Endometrium (tissue), 2 donors: Measurements from ENCODE around the gene RABGAP1.

Source experiments
- FAIRE-seq: peaks from 2 replicates; lab custom pipeline; 2012; peaks lifted over from hg19 to GRCh38; lab: Jason Lieb, UNC
- donor health status: control.
- donor health status: control.

The RABGAP1 gene

GRCh38 chr9:123085916-123086315 lies 145.1 kb downstream of the RABGAP1 start:
- no peak for FAIRE-seq

GRCh38 chr9:123087359-123087888 lies 146.6 kb downstream of the RABGAP1 start:
- FAIRE-seq = no peak

GRCh38 chr9:123089040-123089439 lies 148.2 kb downstream of the RABGAP1 start:
- no peak for FAIRE-seq

GRCh38 chr9:123089790-123090189 lies 149.0 kb downstream of the RABGAP1 start:
- no peak for FAIRE-seq

GRCh38 chr9:123090198-123090896 lies 149.5 kb downstream of the RABGAP1 start:
- no peak for FAIRE-seq

DNA sequence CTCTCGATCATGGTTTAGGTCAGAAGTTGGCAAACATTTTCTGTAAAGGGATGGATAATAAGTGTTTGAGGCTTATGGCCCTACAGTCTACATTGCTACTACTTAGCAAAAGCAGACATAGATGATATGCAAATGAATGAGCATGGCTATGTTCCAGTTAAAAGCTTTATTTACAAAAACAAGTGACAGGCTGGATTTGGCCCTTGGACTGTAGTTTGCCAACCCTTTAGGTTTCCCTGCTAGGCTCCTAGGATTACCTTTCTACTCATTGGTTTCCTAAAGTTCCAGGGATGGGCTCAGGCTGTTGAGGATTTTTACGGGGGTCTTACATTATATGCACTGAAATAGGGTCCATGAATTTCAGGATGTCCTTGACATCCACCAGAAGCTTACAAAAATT lies 150.1 kb downstream of the RABGAP1 start:
- FAIRE-seq = no peak

GRCh38 chr9:123091459-123091858 lies 150.6 kb downstream of the RABGAP1 start:
- no peak for FAIRE-seq

GRCh38 chr9:123093141-123093540 lies 152.3 kb downstream of the RABGAP1 start:
- FAIRE-seq = no peak

DNA sequence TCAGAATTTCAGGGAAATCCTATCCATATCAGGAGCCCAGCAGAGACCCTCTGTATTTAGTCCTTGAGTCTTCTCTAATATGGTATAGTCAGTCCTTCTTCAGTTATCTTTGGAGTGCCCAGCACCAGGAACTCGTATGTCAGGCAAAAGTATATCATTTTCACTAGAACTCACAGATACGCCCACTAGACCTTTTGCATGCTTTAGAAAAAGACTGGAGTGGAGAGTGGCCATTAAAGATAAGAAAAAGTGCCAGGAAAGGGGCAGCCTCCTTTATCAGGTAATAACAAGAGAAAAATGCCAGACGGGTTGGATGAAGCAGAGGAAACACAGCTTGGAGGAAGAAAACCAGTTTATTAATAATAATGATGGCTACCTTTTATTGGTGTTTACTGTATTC lies 156.2 kb downstream of the RABGAP1 start:
- no peak for FAIRE-seq

DNA sequence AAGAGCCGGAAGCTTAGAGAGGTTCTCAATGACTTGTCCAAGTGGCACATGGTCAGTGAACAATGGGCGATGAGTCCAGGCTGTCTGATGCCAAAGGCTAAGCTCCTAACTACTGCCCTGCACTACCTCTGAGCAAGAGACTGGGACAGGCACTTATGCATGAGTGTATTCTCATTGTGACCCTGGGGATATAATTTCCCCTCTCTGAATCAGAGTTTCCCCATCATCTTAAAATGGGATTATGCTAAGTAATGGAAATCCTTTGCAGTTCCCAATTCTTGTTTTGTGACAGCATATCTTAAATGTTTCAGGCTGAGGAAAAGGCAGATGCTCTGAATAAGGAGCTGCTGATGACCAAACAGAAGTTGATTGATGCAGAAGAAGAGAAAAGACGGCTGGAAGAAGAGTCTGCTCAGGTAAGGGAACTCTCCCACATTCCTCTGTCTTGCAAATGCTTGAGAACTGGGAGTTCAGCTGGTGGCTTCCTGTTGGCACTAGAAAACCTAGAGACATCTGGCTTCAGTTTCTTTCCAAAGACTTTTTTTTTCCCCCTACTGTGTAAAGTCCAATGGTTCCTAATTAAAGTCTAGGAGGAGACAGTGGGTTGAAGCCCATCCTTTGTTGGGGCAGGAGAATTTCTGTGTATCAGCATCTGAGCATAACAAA lies 156.7 kb downstream of the RABGAP1 start:
- FAIRE-seq = no peak

- no peak for FAIRE-seq
Observed at GRCh38 chr9:123098096-123098459, 157.3 kb downstream of the RABGAP1 start.

GRCh38 chr9:123099042-123099441 lies 158.2 kb downstream of the RABGAP1 start:
- FAIRE-seq = no peak

- no peak for FAIRE-seq
Observed at GRCh38 chr9:123099548-123099947, 158.7 kb downstream of the RABGAP1 start.

GRCh38 chr9:123102375-123103113 lies 161.7 kb downstream of the RABGAP1 start:
- FAIRE-seq = no peak

GRCh38 chr9:123104807-123105206 lies 164.0 kb downstream of the RABGAP1 start:
- no peak for FAIRE-seq

GRCh38 chr9:123105490-123105889 lies 164.7 kb downstream of the RABGAP1 start:
- FAIRE-seq = no peak

DNA sequence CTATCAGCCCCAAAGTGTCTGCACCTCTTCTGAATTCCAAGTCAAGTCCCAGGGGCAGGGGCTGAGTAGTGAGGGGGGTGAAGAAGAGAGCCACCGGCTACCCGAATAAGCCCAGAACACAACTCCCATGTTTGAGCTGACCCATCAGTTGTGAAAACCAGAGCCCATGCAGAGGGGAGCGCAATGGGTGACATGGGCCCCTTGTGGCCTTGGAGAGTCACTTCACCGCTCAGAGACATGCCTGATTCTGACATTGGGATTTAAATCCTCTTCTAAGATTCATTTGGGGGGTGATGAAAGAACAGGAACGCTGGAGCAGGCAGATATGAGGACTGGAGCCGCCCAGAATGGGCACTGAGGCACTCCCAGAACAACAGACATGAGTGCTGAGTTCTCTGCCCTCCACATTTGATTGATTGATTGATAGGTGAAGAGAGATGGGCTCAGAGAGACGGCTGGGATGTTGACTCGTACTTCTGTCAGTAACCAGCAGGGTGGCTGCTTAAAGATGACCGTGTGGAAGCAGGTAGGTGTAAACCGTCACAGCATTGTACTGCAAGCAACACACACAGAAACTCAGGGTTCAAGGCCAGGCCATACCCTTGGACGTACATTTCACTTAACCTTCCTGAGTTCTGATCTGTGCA lies 166.9 kb downstream of the RABGAP1 start:
- FAIRE-seq = no peak

DNA sequence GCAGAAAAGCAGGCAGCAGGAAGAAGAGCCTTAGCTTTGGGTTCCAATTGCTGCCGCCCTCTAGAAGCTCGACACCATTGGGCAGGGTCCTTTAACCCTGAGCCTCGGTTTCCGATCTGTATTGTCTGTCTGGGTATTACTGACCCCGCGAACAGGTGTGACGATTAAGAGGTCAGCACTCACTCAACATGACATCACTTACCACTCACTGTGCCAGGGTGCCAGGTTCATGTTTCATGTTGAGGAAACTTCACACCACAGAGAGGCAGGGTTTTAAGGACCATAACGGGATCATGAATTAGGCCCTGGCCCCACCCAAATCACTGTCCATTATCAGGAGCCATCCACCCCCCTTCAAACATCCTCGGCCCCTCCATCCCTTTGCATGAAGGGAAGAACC lies 168.2 kb downstream of the RABGAP1 start:
- FAIRE-seq = no peak

- no peak for FAIRE-seq
Observed at GRCh38 chr9:123109540-123110279, 168.9 kb downstream of the RABGAP1 start.

DNA sequence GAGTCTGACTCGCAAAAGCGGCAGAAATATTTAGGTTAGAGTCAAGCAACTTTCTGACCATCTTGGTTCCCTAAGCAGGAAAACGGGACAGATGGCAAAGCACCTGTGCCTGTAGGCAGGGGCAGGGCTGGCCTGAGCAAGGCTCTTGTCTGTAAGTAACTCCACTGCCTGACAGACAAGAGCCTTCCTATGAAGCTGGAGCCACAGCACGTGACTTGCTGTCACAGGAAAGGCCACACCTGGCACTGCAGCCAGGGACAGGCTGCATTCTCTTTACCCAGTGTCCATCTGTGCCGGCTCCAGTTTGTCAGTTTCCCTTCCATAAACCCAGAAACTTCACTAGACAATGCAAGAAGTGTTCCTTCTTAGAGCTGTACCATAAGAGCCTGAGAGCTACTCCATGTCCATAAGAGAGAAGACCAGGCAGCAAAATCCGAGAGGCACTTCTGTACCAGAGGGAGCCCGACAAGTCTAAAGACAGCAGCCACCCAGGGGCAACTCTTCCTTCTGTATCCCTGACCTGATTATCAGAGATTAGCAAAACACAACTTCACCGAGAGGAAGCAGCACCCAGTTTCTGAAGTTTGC lies 170.7 kb downstream of the RABGAP1 start:
- no peak for FAIRE-seq
